Activated naive CD4-positive, alpha-beta T cell treated with anti-CD3 and anti-CD28 coated beads, Interleukin-2, amount 50 U/mL, for 24 hours (primary cell): ENCODE results near the gene C19orf25.
"Not testable (repeated sequence)": the region's sequence is repeated elsewhere in the genome, so short reads cannot be mapped to it uniquely, and the experiment has no call there.

ENCODE experiments used
- H3K27ac Mint-ChIP-seq: one replicate; pipeline ENCODE4 v1.8.0; 2021; ENCODE audit warnings: mild to moderate bottlenecking, mixed read lengths
- H3K27me3 Mint-ChIP-seq: one replicate; pipeline ENCODE4 v1.8.0; 2021; ENCODE audit warnings: mixed read lengths
- H3K36me3 Mint-ChIP-seq: one replicate; pipeline ENCODE4 v1.8.0; 2021; ENCODE audit warnings: mixed read lengths
- H3K4me1 Mint-ChIP-seq: one replicate; pipeline ENCODE4 v1.8.0; 2021; ENCODE audit warnings: mixed read lengths
- H3K4me3 Mint-ChIP-seq: one replicate; pipeline ENCODE4 v1.8.0; 2021; ENCODE audit warnings: mild to moderate bottlenecking, mixed read lengths
- H3K9me3 Mint-ChIP-seq: one replicate; pipeline ENCODE4 v1.8.0; 2021; ENCODE audit warnings: mixed read lengths

The C19orf25 gene

DNA sequence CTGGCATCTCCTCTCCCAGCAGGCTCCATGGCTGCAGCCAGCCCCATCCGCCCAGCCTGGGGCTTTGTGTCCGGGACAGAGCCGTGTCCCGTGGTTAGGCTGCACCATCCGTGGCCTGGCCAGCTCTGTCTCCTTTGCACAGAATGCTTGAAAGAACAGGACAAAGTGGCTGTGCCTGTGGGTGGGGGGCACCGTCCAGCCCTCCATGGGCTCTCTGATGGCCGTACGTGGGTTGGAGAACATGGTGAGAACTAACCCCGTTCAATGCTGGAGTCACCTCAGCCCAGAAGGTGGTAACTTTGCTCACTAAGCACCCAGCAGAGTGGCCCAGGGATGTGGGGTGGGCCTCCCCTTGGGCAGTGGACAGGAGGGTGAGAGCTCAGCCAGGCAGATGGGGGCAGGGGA, 38.0 kb downstream of the C19orf25 start:
- Mint-ChIP-seq H3K4me1 (peaks cover 17% of the 10 kb centered on the region), H3K4me3 (peak overlapping the region; percentile 97), H3K27ac (peak overlapping the region; percentile 79), H3K36me3 (peaks cover 17% of the 10 kb centered on the region), H3K27me3 (no peaks in the 10 kb centered on the region), H3K9me3 (no peaks in the 10 kb centered on the region)

DNA sequence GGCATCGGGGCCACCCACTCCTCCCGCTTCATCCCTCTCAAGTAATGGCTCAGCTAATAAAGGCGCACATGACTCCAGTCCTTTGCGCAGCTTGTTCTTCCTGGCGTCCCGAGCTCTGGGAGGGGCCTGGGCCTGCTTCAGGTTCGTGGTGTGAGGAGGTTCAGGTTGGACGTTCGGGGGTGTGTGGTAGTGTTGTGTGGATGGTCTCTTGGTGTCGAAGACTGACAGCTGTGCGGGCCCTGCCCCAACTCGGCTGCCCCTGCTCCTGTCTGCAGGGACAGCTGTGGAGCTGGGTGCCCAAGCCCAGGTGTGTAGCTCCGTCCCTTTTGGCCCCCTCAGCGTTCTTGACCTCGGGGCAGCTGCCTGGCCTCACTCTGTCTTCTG, 38.6 kb downstream of the C19orf25 start:
- Mint-ChIP-seq H3K4me1 (peaks cover 17% of the 10 kb centered on the region), H3K27ac (peak overlapping the region; percentile 59), H3K9me3 (no peaks in the 10 kb centered on the region), H3K27me3 (no peaks in the 10 kb centered on the region), H3K4me3 (peak overlapping the region; percentile 97), H3K36me3 (peaks cover 17% of the 10 kb centered on the region)

- H3K27me3 Mint-ChIP-seq, H3K9me3 Mint-ChIP-seq: not testable (repeated sequence)
- Mint-ChIP-seq H3K4me1 (peaks cover 17% of the 10 kb centered on the region), H3K4me3 (peak overlapping the region; percentile 97), H3K27ac (peak overlapping the region; percentile 87), H3K36me3 (peaks cover 17% of the 10 kb centered on the region)
Measured at GRCh38 chr19:1439525-1440417, 39.2 kb downstream of the C19orf25 start.

GRCh38 chr19:1438933-1439354, 40.1 kb downstream of the C19orf25 start:
- Mint-ChIP-seq H3K27ac (peak overlapping the region; percentile 87), H3K27me3 (no peaks in the 10 kb centered on the region), H3K36me3 (peaks cover 17% of the 10 kb centered on the region), H3K4me1 (peaks cover 17% of the 10 kb centered on the region), H3K9me3 (no peaks in the 10 kb centered on the region), H3K4me3 (peak overlapping the region; percentile 97)

DNA sequence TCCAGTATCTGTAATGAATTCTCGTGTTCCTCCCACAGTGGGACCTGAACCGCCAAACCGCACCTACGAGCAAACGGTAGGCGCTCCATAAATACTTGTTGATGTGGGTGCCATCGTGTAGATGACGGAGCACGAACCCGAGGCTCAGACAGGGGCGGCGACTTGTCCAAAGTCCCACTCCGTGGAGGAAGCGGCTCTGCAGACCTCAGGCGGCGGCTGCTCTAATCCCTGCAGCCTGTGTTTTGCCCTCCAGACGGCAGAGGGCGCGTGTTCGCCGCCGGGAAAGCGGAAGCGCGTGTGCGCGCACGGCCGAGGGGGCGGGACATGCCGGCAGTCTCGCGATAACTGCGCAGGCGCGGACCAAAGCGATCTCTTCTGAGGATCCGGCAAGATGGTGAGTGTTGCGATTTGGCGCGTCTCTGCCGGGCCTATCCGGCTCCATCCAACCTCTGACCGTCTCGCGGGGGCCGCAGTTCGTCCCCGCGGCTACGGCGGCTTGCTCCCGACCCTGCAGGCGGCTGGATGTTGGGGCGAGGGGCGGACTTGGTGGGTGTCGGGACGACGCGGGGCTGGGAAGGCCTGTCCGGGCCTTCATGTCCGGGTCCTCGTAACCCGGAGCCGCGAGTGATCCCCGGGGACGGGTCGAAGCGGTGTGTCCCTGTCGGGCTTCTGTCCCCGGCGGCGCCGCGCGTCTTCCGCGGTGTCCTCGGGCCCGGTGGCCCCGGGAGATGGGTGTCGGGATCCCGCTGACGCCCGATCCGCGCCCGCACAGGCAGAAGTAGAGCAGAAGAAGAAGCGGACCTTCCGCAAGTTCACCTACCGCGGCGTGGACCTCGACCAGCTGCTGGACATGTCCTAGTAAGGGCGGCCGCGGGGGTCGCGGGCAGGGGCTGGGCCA, 40.7 kb downstream of the C19orf25 start, which contains the start of gene RPS15:
RPS15 (plus strand) TSS at position 362 of the 898 bp plus-strand sequence; CDS start at position 392, 30 bp downstream.
- Mint-ChIP-seq H3K4me3 (peak within 1 kb of the TSS; percentile 97), H3K27ac (peak within 1 kb of the TSS; percentile 100), H3K27me3 (no peaks in the 10 kb centered on the region), H3K4me1 (peaks cover 17% of the 10 kb centered on the region), H3K9me3 (no peaks in the 10 kb centered on the region), H3K36me3 (peaks cover 17% of the 10 kb centered on the region)

DNA sequence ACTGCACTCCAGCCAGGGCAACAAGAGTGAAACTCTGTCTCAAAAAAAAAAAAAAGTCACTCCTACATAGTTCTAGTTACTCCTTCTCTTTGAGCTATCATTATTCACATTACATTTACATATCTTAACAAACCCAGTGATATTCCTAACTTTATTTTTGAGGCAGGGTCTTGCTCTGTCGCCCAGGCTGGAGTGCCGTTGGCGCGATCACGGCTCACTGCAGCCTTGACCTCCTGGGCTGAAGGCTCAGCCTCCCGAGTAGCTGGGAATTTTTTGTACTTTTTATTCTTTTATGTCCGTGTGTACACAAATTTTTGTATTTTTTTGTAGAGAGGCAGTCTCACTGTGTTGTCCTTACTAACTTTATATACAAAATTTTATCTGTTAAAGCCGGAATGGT, 41.4 kb downstream of the C19orf25 start:
- Mint-ChIP-seq H3K9me3 (no peaks in the 10 kb centered on the region), H3K27me3 (no peaks in the 10 kb centered on the region), H3K4me3 (peak overlapping the region; percentile 1), H3K36me3 (peaks cover 17% of the 10 kb centered on the region), H3K27ac (no peak overlapping the region), H3K4me1 (peaks cover 17% of the 10 kb centered on the region)

DNA sequence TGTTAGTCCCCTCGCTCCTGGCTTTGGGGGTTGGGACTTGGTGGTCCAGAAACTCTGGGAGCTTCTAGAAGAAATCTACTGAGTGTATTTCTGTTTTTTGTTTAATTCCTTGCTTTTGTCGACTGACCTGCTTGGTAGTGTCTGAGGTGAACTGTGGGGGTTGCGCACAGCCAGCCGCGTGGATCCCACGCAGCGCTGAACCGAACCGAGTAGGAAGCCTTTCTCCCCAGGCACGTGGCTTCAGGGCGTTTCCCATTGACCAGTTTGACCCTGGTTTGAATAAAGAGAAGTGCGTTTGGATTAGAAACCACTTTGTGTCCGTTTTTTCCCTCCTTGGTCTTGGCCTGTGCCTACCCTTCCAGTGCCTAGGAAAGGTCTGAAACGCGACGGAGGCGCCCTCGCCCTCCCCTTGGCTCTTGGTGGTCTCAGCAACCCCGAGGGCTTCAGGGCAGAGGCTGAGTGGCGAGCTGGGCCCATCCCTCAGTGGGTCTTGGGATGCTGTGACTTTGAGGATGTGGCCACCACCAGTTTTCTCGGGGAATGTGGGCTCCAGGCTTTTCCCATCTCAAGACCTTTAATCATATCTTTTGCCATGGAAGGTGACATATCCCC, 43.5 kb downstream of the C19orf25 start:
- Mint-ChIP-seq H3K36me3 (peaks cover 8% of the 10 kb centered on the region), H3K4me1 (peaks cover 11% of the 10 kb centered on the region), H3K27me3 (no peaks in the 10 kb centered on the region), H3K9me3 (no peaks in the 10 kb centered on the region), H3K27ac (no peak overlapping the region), H3K4me3 (no peak overlapping the region)

DNA sequence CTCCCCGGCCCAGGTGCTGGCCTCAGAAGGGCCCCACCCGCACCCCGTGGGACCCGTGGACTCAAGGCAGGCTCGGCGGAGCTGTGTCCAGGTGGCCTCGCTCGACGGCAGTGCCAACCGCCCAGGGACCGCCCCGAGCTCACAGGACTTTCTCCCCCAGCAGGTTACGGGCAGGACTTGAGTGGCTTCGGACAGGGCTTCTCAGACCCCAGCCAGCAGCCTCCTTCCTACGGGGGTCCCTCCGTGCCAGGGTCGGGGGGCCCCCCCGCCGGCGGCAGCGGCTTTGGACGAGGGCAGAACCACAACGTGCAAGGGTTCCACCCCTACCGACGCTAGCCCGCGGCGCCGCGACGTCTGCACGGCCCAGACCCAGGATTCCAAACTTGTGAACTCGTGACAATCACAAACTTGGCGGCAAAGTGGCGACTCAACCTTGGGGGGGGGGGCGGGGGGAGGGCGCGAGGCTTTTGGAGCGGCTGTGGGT, 44.4 kb downstream of the C19orf25 start:
- H3K9me3 Mint-ChIP-seq = no peaks in the 10 kb centered on the region
- peaks cover 5% of the 10 kb centered on the region for H3K36me3 Mint-ChIP-seq
- H3K27me3 Mint-ChIP-seq = no peaks in the 10 kb centered on the region
- H3K4me3 Mint-ChIP-seq = no peak overlapping the region
- no peak overlapping the region for H3K27ac Mint-ChIP-seq
- peaks cover 7% of the 10 kb centered on the region for H3K4me1 Mint-ChIP-seq

GRCh38 chr19:1434040-1434366, 45.0 kb downstream of the C19orf25 start:
- H3K4me3 Mint-ChIP-seq = no peak overlapping the region

DNA sequence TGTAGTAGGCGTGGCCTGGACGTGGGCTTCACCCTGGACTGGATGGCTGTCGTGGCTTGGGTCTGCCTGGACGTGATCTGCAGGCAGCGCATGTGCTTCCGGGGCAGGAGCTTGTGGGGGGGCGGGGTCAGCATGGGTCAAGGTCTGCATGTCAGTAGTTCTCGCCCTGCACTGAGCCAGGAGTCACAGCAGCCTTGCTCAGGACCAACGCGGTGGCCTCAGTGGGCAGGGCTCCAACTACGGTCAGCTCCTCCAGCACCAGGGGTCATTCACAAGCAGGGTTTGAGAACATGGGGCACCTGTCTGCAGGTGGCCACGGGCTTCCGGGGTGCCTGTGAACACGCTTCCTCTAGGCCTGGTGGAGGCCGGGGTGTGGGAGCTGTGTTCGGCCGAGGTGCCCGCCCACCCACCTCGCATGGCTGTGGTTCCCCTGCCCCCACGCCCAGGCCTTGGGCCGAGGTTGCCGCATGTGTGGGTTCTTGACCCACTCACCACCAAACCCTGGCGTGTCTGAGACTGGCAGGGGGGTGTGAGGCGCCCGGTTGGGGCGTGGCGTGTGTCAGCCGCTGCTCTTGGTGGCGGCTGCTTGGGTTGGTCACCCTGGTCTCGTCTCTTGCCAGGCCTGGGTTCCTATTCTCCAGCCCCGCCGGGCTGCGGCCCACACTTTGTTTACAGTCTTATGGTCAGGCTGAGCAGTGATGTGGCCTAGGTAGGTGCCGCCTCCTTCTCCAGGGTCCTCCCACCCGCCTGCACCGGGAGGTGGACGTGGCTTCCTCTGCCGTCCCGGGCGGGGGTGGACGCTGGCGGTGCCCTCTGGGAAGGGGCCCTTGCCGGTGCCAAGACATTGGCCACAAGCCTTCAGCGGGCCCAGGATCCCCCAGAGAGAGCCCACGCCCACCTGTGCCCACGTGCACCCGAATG, 45.6 kb downstream of the C19orf25 start:
- Mint-ChIP-seq H3K27ac (no peak overlapping the region), H3K27me3 (no peaks in the 10 kb centered on the region), H3K36me3 (peaks cover 3% of the 10 kb centered on the region), H3K4me1 (peaks cover 7% of the 10 kb centered on the region), H3K4me3 (no peak overlapping the region), H3K9me3 (no peaks in the 10 kb centered on the region)

More at GRCh38 chr19:1434040-1434366, 45.0 kb downstream of the C19orf25 start:
- Mint-ChIP-seq H3K9me3 (no peaks in the 10 kb centered on the region), H3K27ac (no peak overlapping the region), H3K36me3 (peaks cover 3% of the 10 kb centered on the region), H3K4me1 (peaks cover 7% of the 10 kb centered on the region), H3K27me3 (no peaks in the 10 kb centered on the region)

DNA sequence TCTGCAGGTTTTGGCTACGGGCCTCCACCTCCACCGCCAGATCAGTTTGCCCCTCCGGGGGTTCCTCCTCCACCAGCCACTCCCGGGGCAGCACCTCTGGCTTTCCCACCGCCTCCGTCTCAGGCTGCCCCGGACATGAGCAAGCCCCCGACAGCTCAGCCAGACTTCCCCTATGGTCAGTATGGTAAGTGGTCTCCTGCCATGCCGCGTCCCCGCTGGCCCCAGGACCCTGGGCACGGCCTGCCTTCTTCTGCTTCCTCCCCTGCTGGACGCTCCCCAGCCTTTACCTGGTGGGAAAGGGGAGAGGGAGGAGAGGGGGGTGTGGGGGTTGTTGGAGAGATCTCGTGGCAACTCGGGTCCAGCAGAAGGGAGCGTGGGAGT, 46.5 kb downstream of the C19orf25 start:
- Mint-ChIP-seq H3K4me3 (no peak overlapping the region), H3K9me3 (no peaks in the 10 kb centered on the region), H3K4me1 (no peaks in the 10 kb centered on the region), H3K27me3 (no peaks in the 10 kb centered on the region), H3K27ac (no peak overlapping the region), H3K36me3 (no peaks in the 10 kb centered on the region)

DNA sequence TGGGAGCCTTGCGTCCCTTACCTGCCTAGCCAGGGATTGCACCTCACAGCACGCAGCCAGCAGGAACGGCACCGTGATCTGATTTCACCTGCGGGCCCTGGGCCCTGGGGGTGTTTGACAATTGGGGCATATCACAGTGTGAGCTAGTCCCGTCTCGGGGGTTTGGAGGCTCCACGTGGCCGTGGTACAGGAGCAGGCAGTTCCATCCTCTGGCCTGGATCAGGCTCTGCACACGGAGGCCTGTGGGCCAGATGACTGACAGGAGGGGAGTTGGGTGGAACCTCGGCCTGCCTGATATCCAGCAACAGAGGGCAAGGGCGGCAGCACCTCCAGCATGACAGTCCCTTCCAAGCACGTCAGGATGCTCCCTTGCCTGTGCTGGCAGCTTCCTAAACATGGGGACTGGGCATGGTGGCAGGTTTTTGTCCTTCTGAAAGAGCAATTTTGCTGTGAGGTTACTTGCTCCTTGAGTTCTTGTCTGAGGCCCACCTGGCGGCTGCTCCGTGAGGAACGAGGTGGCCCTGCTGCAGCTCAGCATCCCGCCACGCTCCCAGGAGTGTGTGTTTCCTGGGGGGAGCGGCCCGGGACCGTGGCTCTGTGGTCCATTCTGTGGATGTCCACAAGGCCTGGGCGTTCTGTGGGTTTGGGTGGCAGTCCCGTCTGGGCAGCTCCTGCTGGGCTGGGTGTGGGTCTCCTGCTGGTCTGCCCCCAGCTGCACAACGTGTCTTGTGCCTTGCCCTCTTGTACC, 47.1 kb downstream of the C19orf25 start:
- Mint-ChIP-seq H3K36me3 (no peaks in the 10 kb centered on the region), H3K4me1 (no peaks in the 10 kb centered on the region), H3K27me3 (no peaks in the 10 kb centered on the region), H3K27ac (no peak overlapping the region), H3K9me3 (no peaks in the 10 kb centered on the region), H3K4me3 (no peak overlapping the region)

DNA sequence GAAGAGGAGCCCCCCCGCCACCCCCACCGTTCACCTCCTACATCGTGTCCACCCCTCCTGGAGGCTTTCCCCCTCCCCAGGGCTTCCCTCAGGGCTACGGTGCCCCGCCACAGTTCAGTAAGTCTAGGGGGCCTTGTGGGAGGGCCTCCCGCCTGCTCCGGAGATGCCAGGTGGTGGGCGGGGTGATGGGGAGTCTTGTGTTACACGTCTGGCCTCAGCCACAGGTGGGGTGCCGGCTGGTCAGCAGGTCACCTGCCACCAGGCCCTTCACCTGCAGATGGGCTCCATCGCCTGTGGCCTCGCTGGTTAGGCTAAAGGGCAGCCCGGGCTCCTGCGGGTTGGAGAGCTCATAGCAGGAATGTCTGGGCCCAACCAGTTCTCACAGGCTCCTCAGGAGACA, 48.8 kb downstream of the C19orf25 start:
- Mint-ChIP-seq H3K9me3 (no peaks in the 10 kb centered on the region), H3K36me3 (no peaks in the 10 kb centered on the region), H3K4me1 (no peaks in the 10 kb centered on the region), H3K27me3 (no peaks in the 10 kb centered on the region), H3K27ac (no peak overlapping the region), H3K4me3 (no peak overlapping the region)

- H3K4me1 Mint-ChIP-seq = no peaks in the 10 kb centered on the region
- no peaks in the 10 kb centered on the region for H3K9me3 Mint-ChIP-seq
- no peaks in the 10 kb centered on the region for H3K27me3 Mint-ChIP-seq
- H3K36me3 Mint-ChIP-seq = peaks cover 3% of the 10 kb centered on the region
- no peak overlapping the region for H3K27ac Mint-ChIP-seq
- no peak overlapping the region for H3K4me3 Mint-ChIP-seq
Measured at GRCh38 chr19:1429750-1430149, 49.3 kb downstream of the C19orf25 start.
